B cell (primary cell): Measurements from ENCODE around the gene PLXDC1. TPM values are rescaled to one million over a fixed set of nuclear protein-coding genes. Genes with fewer than 3 reads are reported as not detected.

Experiments used
- ATAC-seq: fragments of 200-7000 bp; cut with Tn5 transposase; one replicate; pipeline ENCODE4 v1.10.0; 2021; ENCODE audit warnings: low read depth, mild to moderate bottlenecking, moderate number of reproducible peaks, moderate library complexity
- CTCF ChIA-PET: fragments of 350-600 bp; sonication (Branson Sonifier 250); formaldehyde crosslinking; loops from one replicate; lab custom pipeline; 2021; ENCODE audit warnings: antibody characterized with exemption, inconsistent platforms; lab: Charles Lee
- POLR2A ChIA-PET: fragments of 350-600 bp; sonication (Branson Sonifier 250); formaldehyde crosslinking; loops from one replicate; lab custom pipeline; 2021; ENCODE audit warnings: antibody characterized with exemption; lab: Charles Lee
- DNase-seq: peaks from one replicate; pipeline ENCODE4 v3.0.0; 2013
- H2AFZ ChIP-seq: 2 replicates; pipeline ENCODE4 v1.6.1; 2012; ENCODE audit warnings: mild to moderate bottlenecking, low read depth, low read length; ENCODE audit not compliant: insufficient read depth, poor library complexity, severe bottlenecking
- H3K27ac ChIP-seq, 2 donors: 1 replicate in 1 of 2; 2 replicates in 1 of 2; pipeline ENCODE4 v1.5.1; 2012 to 2013; ENCODE audit warnings: low read length in 2 of 2, mild to moderate bottlenecking in 2 of 2, moderate library complexity in 1 of 2
- H3K27me3 ChIP-seq, 4 experiments: fragments of 200-600 bp in 1 of 4; sonication (generic) in 1 of 4; replicated peaks in 1 of 4; 1 replicate in 2 of 4; 2 replicates in 2 of 4; pipeline versions ENCODE4 v1.6.1 to v1.7.0; 2013 to 2016; ENCODE audit warnings: low read length in 3 of 4, mild to moderate bottlenecking in 2 of 4, mixed read lengths in 1 of 4, moderate library complexity in 1 of 4; ENCODE audit not compliant: insufficient read depth in 4 of 4, control insufficient read depth in 3 of 4; ENCODE audit errors: control extremely low read depth in 1 of 4
- H3K36me3 ChIP-seq, 2 experiments: replicated peaks in 1 of 2; 1 replicate in 1 of 2; 2 replicates in 1 of 2; pipeline versions ENCODE4 v1.6.1 to v1.7.1; 2013; ENCODE audit warnings: low read length in 1 of 2; ENCODE audit not compliant: insufficient read depth in 2 of 2, control insufficient read depth in 1 of 2; ENCODE audit errors: control extremely low read depth in 1 of 2, extremely low read depth in 1 of 2
- H3K4me1 ChIP-seq, 2 donors: fragments of 200-600 bp in 1 of 2; sonication (generic) in 1 of 2; 1 replicate in 1 of 2; 2 replicates in 1 of 2; pipeline versions ENCODE4 v1.5.1 to v1.6.1; 2013 to 2017; ENCODE audit warnings: low read length in 2 of 2; ENCODE audit not compliant: control insufficient read depth in 2 of 2, insufficient read depth in 2 of 2
- H3K4me2 ChIP-seq: replicated peaks from 2 replicates; pipeline ENCODE3; 2012; ENCODE audit warnings: mild to moderate bottlenecking, low read depth, low read length; ENCODE audit not compliant: poor library complexity, severe bottlenecking
- H3K4me3 ChIP-seq, 5 experiments: fragments of 200-600 bp in 1 of 5; sonication (generic) in 1 of 5; 1 replicate in 3 of 5; 2 replicates in 2 of 5; pipeline versions ENCODE4 v1.5.1 to v1.7.0; 2011 to 2016; ENCODE audit warnings: low read length in 4 of 5, mild to moderate bottlenecking in 4 of 5, low read depth in 2 of 5, control low read depth in 1 of 5, moderate library complexity in 1 of 5; ENCODE audit not compliant: insufficient read depth in 1 of 5; ENCODE audit errors: control extremely low read depth in 1 of 5, extremely low read depth in 1 of 5
- H3K79me2 ChIP-seq: fragments of 200-600 bp; sonication (generic); one replicate; pipeline ENCODE4 v1.6.0; 2016; ENCODE audit warnings: low read length; ENCODE audit not compliant: control insufficient read depth, insufficient read depth
- H3K9ac ChIP-seq: fragments of 200-600 bp; sonication (generic); 2 replicates; pipeline ENCODE4 v1.6.1; 2017; ENCODE audit warnings: mild to moderate bottlenecking, low read length, moderate library complexity
- H3K9me3 ChIP-seq, 3 donors: one replicate each; pipeline versions ENCODE4 v1.6.1 to v1.7.1; 2013; ENCODE audit warnings: low read length in 2 of 3; ENCODE audit not compliant: control insufficient read depth in 2 of 3, insufficient read depth in 1 of 3; ENCODE audit errors: control extremely low read depth in 1 of 3
- H4K20me1 ChIP-seq: 2 replicates; pipeline ENCODE4 v1.6.0; 2012; ENCODE audit warnings: mild to moderate bottlenecking, low read length; ENCODE audit not compliant: insufficient read depth, control insufficient read depth, poor library complexity, severe bottlenecking
- H3K27ac Mint-ChIP-seq: one replicate; pipeline ENCODE4 v1.8.0; 2021; ENCODE audit warnings: mixed read lengths
- H3K27me3 Mint-ChIP-seq: one replicate; pipeline ENCODE4 v1.8.0; 2021; ENCODE audit warnings: mixed read lengths
- H3K4me1 Mint-ChIP-seq: one replicate; pipeline ENCODE4 v1.8.0; 2021; ENCODE audit warnings: mixed read lengths
- H3K4me3 Mint-ChIP-seq: one replicate; pipeline ENCODE4 v1.8.0; 2021; ENCODE audit warnings: mixed read lengths
- H3K9me3 Mint-ChIP-seq: one replicate; pipeline ENCODE4 v1.8.0; 2022; ENCODE audit warnings: mixed read lengths; ENCODE audit not compliant: insufficient read depth
- CTCF ChIP-seq: fragments of 200-600 bp; IDR thresholded peaks from one replicate; pipeline ENCODE4 v1.8.0; 2022; ENCODE audit warnings: antibody characterized with exemption, mild to moderate bottlenecking
- EZH2 ChIP-seq: IDR thresholded peaks from 2 replicates; pipeline ENCODE4 v1.6.1; 2012; ENCODE audit warnings: borderline replicate concordance, low read depth, mild to moderate bottlenecking, moderate library complexity, low read length; ENCODE audit not compliant: insufficient read depth, poor library complexity, severe bottlenecking
- WGBS: methylation state at CpG from one replicate; pipeline ENCODE4 v1.1.5; 2013; ENCODE audit warnings: missing lambda C conversion rate; ENCODE audit not compliant: insufficient coverage; 5-methylcytosine and 5-hydroxymethylcytosine counted together
- intact Hi-C: fragments of 100-400 bp; cut with micrococcal nuclease; formaldehyde crosslinking; loops from one replicate; pipeline ENCODE4 v1.10.0; 2022
- polyA plus RNA-seq: library from polyadenylated mRNA; depleted of rRNA; stranded (reverse); fragments of >200 nt; gene quantifications from 2 replicates; pipeline ENCODE4 v1.2.3, GENCODE V29; 2012
- total RNA-seq, 2 donors: library from RNA; stranded (reverse); fragments of 120-200 nt in 1 of 2; gene quantifications; 1 replicate in 1 of 2; 2 replicates in 1 of 2; pipeline versions ENCODE4 v1.2.3 to v1.2.4, GENCODE V29; 2013 to 2022

Gene PLXDC1
- total and polyA plus RNA-seq, 2 donors (not counting 1 experiment from before 2014, with no cell fraction given): 0.69 TPM; not detected in 1

- intact Hi-C loops: no loop called here
Observed at GRCh38 chr17:39187152-39187830, 35.9 kb upstream of the PLXDC1 start.

More at GRCh38 chr17:39187152-39187830, 35.9 kb upstream of the PLXDC1 start:
- no peaks in the 10 kb centered on the region for H3K27me3 Mint-ChIP-seq
- Histone ChIP-seq H4K20me1 (no peaks in the 10 kb centered on the region), H3K9me3 (no peaks in the 10 kb centered on the region), H3K4me2 (no peak overlapping the region), H3K27ac (no peak overlapping the region), H3K36me3 (peaks cover 0 to 2% of the 10 kb centered on the region in 2 experiments), H3K79me2 (no peaks in the 10 kb centered on the region), H3K27me3 (no peaks in the 10 kb centered on the region), H3K9ac (no peak overlapping the region), H3K4me1 (no peaks in the 10 kb centered on the region), H2AFZ (no peak overlapping the region), H3K4me3 (no peak overlapping the region)
- POLR2A ChIA-PET: no interaction called here
- no peak for TF ChIP-seq EZH2
- no peak for TF ChIP-seq CTCF
- ATAC-seq (no peak), DNase-seq (no peak)
- H3K4me1 Mint-ChIP-seq: no peaks in the 10 kb centered on the region
- CTCF ChIA-PET: interaction anchor here (1.2 kb wide), 1 partner anchor 204 kb away, joined by 3 read pairs; no protein-coding TSS in a partner anchor
- H3K4me3 Mint-ChIP-seq: no peak overlapping the region
- WGBS: 78% methylated on average over 6 of the region's 9 CpGs
- H3K27ac Mint-ChIP-seq: no peak overlapping the region
- H3K9me3 Mint-ChIP-seq: no peaks in the 10 kb centered on the region
